IMR-90 (cell line): ENCODE measurements around the gene STAG2. TPM values are rescaled to one million over a fixed set of nuclear protein-coding genes. Genes with fewer than 3 reads are reported as not detected.

ENCODE experiments used
- ATAC-seq: fragments of 200-7000 bp; cut with Tn5 transposase; 2 replicates; pipeline ENCODE4 v1.9.1; 2020; ENCODE audit warnings: low read depth, mild to moderate bottlenecking, moderate library complexity
- Bru-seq: library from RNA; stranded (reverse); fragments of 400-500 nt; gene quantifications from one replicate; lab custom pipeline; 2021; lab: Mats Ljungman, UMichigan
- BruChase-seq, 2 experiments: library from RNA; stranded (reverse); fragments of 400-500 nt; gene quantifications; one replicate each; lab custom pipeline; 2021; lab: Mats Ljungman, UMichigan
- BruUV-seq: library from RNA; stranded (reverse); fragments of 400-500 nt; replicated peaks from 2 replicates; lab custom pipeline; 2021; lab: Mats Ljungman, UMichigan
- CTCF ChIA-PET: fragments of 300-600 bp; formaldehyde crosslinking; extraction: SDS; loops from one replicate; lab custom pipeline; 2021; ENCODE audit warnings: antibody characterized with exemption; lab: Yijun Ruan, JAX
- POLR2A ChIA-PET: fragments of 300-600 bp; sonication (Branson Sonifier 250); formaldehyde crosslinking; loops from one replicate; lab custom pipeline; 2022; ENCODE audit warnings: antibody characterized with exemption; ENCODE audit not compliant: unreplicated experiment; lab: Charles Lee
- DNase-seq: peaks from one replicate; pipeline ENCODE4 v3.0.0; 2013
- H2AFZ ChIP-seq: replicated peaks from 2 replicates; pipeline ENCODE3; 2013; ENCODE audit warnings: low read length, mild to moderate bottlenecking; ENCODE audit not compliant: poor library complexity
- H2AK5ac ChIP-seq: 2 replicates; pipeline ENCODE4 v1.6.1; 2013; ENCODE audit warnings: low read depth, low read length, inconsistent platforms
- H2AK9ac ChIP-seq: replicated peaks from 2 replicates; pipeline ENCODE3; 2013; ENCODE audit warnings: mild to moderate bottlenecking, low read depth, low read length, moderate library complexity; ENCODE audit not compliant: poor library complexity
- H2BK120ac ChIP-seq: 2 replicates; pipeline ENCODE4 v1.6.1; 2013; ENCODE audit warnings: low read depth, low read length, inconsistent platforms
- H2BK15ac ChIP-seq: 3 replicates; pipeline ENCODE4 v1.6.1; 2013; ENCODE audit warnings: low read depth, low read length, inconsistent platforms
- H2BK20ac ChIP-seq: 2 replicates; pipeline ENCODE4 v1.6.1; 2013; ENCODE audit warnings: low read depth, mild to moderate bottlenecking, inconsistent platforms, low read length, moderate library complexity
- H2BK5ac ChIP-seq: 2 replicates; pipeline ENCODE4 v1.6.1; 2013; ENCODE audit warnings: mild to moderate bottlenecking, low read depth, low read length, inconsistent platforms; ENCODE audit not compliant: poor library complexity, severe bottlenecking
- H3K14ac ChIP-seq: replicated peaks from 2 replicates; pipeline ENCODE4 v1.6.1; 2013; ENCODE audit warnings: low read depth, low read length, inconsistent platforms
- H3K18ac ChIP-seq: 2 replicates; pipeline ENCODE4 v1.6.1; 2013; ENCODE audit warnings: low read depth, low read length, control low read depth
- H3K23ac ChIP-seq: 2 replicates; pipeline ENCODE4 v1.6.1; 2013; ENCODE audit warnings: low read depth, low read length, inconsistent platforms
- H3K27ac ChIP-seq: 2 replicates; pipeline ENCODE4 v1.5.1; 2013; ENCODE audit warnings: mild to moderate bottlenecking, control low read depth, low read length; ENCODE audit not compliant: insufficient read depth
- H3K27me3 ChIP-seq: 2 replicates; pipeline ENCODE4 v1.6.1; 2013; ENCODE audit warnings: low read length; ENCODE audit not compliant: control insufficient read depth, insufficient read depth
- H3K36me3 ChIP-seq: 2 replicates; pipeline ENCODE4 v1.6.1; 2013; ENCODE audit warnings: low read length, mixed read lengths; ENCODE audit not compliant: control insufficient read depth, insufficient read depth
- H3K4ac ChIP-seq: 2 replicates; pipeline ENCODE4 v1.6.1; 2013; ENCODE audit warnings: low read depth, low read length, inconsistent platforms
- H3K4me1 ChIP-seq: 2 replicates; pipeline ENCODE4 v1.6.1; 2013; ENCODE audit warnings: low read length, mixed read lengths; ENCODE audit not compliant: control insufficient read depth, insufficient read depth
- H3K4me2 ChIP-seq: 2 replicates; pipeline ENCODE4 v1.6.1; 2013; ENCODE audit warnings: low read depth, mild to moderate bottlenecking, control low read depth, low read length, moderate library complexity
- H3K4me3 ChIP-seq: 2 replicates; pipeline ENCODE4 v1.5.1; 2013; ENCODE audit warnings: low read depth, mild to moderate bottlenecking, control low read depth, low read length, moderate library complexity; ENCODE audit not compliant: insufficient read depth
- H3K56ac ChIP-seq: 2 replicates; pipeline ENCODE4 v1.6.1; 2013; ENCODE audit warnings: low read length, inconsistent platforms; ENCODE audit not compliant: insufficient read depth; ENCODE audit errors: extremely low read depth
- H3K79me1 ChIP-seq, 2 experiments: 2 replicates each; pipeline ENCODE4 v1.6.1; 2013; ENCODE audit warnings: low read length in 2 of 2, inconsistent platforms in 1 of 2, low read depth in 1 of 2
- H3K9ac ChIP-seq: 2 replicates; pipeline ENCODE4 v1.6.1; 2013; ENCODE audit warnings: low read depth, low read length, control low read depth
- H3K9me1 ChIP-seq: 2 replicates; pipeline ENCODE4 v1.6.1; 2013; ENCODE audit warnings: low read length, inconsistent platforms; ENCODE audit not compliant: insufficient read depth
- H3K9me3 ChIP-seq: 2 replicates; pipeline ENCODE4 v1.6.1; 2013; ENCODE audit warnings: low read length; ENCODE audit not compliant: control insufficient read depth, insufficient read depth
- H4K20me1 ChIP-seq: 2 replicates; pipeline ENCODE4 v1.6.1; 2013; ENCODE audit warnings: low read length, inconsistent platforms; ENCODE audit not compliant: insufficient read depth
- H4K5ac ChIP-seq: 2 replicates; pipeline ENCODE4 v1.6.1; 2013; ENCODE audit warnings: mild to moderate bottlenecking, low read depth, low read length, control low read depth
- H4K8ac ChIP-seq, 2 experiments: 2 replicates each; pipeline ENCODE4 v1.6.1; 2013; ENCODE audit warnings: low read depth in 2 of 2, low read length in 2 of 2, control low read depth in 1 of 2, inconsistent platforms in 1 of 2
- H4K91ac ChIP-seq: 2 replicates; pipeline ENCODE4 v1.6.1; 2013; ENCODE audit warnings: low read depth, low read length, inconsistent platforms; ENCODE audit not compliant: insufficient read depth
- CTCF ChIP-seq: conservative IDR thresholded peaks from 2 replicates; pipeline ENCODE4 v1.5.1; 2012; ENCODE audit warnings: mild to moderate bottlenecking, low read depth, low read length, improper control_type of control experiment
- ELK1 ChIP-seq: fragments of 150-350 bp; IDR thresholded peaks from 2 replicates; pipeline ENCODE4 v1.6.1; 2016; ENCODE audit warnings: low read depth, mild to moderate bottlenecking, low read length, moderate library complexity, borderline replicate concordance
- MAZ ChIP-seq: IDR thresholded peaks from 2 replicates; pipeline ENCODE4 v1.6.1; 2012; ENCODE audit warnings: low read depth, mild to moderate bottlenecking, low read length, improper control_type of control experiment, moderate library complexity, borderline replicate concordance
- WGBS, 2 experiments: methylation state at CpG; one replicate each; pipeline versions ENCODE4 v1.1.5 to v1.1.7; 2013; ENCODE audit warnings: missing lambda C conversion rate in 2 of 2; ENCODE audit not compliant: insufficient read length in 1 of 2; ENCODE audit errors: extremely low coverage in 2 of 2; 5-methylcytosine and 5-hydroxymethylcytosine counted together
- dilution Hi-C: fragments of 300-500 bp; cut with HindIII; formaldehyde crosslinking; loops from one replicate; pipeline ENCODE4 v1.14.3; 2018; ENCODE audit warnings: low sequenced_read_pairs; ENCODE audit not compliant: unreplicated experiment
- in situ Hi-C: fragments of 300-500 bp; cut with MboI; formaldehyde crosslinking; loops from 3 replicates; pipeline ENCODE4 v1.14.3; 2019; ENCODE audit warnings: low sequenced_read_pairs, inconsistent platforms, mixed read lengths
- intact Hi-C: fragments of 100-400 bp; cut with micrococcal nuclease; formaldehyde crosslinking; loops from 2 replicates; pipeline ENCODE4 v1.10.0; 2022
- long read RNA-seq: library from polyadenylated mRNA; unstranded; transcript quantifications from one replicate; pipeline ENCODE4 v2.0.0, GENCODE V29; 2021; ENCODE audit not compliant: unreplicated experiment
- polyA plus RNA-seq, 3 experiments: library from polyadenylated mRNA; depleted of rRNA; stranded (reverse); fragments of >200 nt; gene quantifications; 2 replicates each; pipeline ENCODE4 v1.2.3, GENCODE V29; 2012; ENCODE audit warnings: low replicate concordance in 1 of 3
- total RNA-seq: library from RNA; depleted of rRNA; stranded (reverse); fragments of >200 nt; gene quantifications from 2 replicates; pipeline ENCODE4 v1.2.3, GENCODE V29; 2012; rRNA removed

Gene STAG2
- 71.2 and 94.4 TPM in 2 replicates for total RNA-seq
- 14.4 and 19.6 TPM in 2 replicates for polyA plus RNA-seq (2012; rRNA removed)
- polyA plus RNA-seq (2012; cell fraction: cytosol; rRNA removed): 1.7 and 2.9 TPM in 2 replicates
- 0.79 and 18.3 TPM in 2 replicates for polyA plus RNA-seq (2012; cell fraction: nucleus; rRNA removed; ENCODE audit: low replicate concordance)
- Bru-seq, nascent RNA: percentile 83 among the genes with signal in this experiment
- percentile 80 among the genes with signal in this experiment for BruChase-seq, experiment 1, labeled RNA remaining after a 6-hour chase
- percentile 82 among the genes with signal in this experiment for BruChase-seq, experiment 2, labeled RNA remaining after a 2-hour chase
- long read RNA-seq, full-length matches to known transcripts: 20 of 69 reads
- long read RNA-seq, partial matches to known transcripts: 11 of 69 reads
- long read RNA-seq, other reads (novel, unspliced or antisense): 38 of 69 reads

- Histone ChIP-seq H2BK5ac (peak within 1 kb of the TSS; percentile 94), H2AFZ (peak within 1 kb of the TSS; percentile 86), H3K4ac (peak within 1 kb of the TSS; percentile 93), H3K9me3 (no peaks in the 10 kb centered on the region), H3K9ac (peak within 1 kb of the TSS; percentile 96), H4K5ac (peak within 1 kb of the TSS; percentile 77), H2BK120ac (peak within 1 kb of the TSS; percentile 69), H3K4me1 (no peaks in the 10 kb centered on the region), H4K91ac (peak within 1 kb of the TSS; percentile 57), H4K20me1 (peaks cover 9% of the 10 kb centered on the region; the same call in 1 of the 2 replicates), H3K23ac (peak within 1 kb of the TSS; percentile 79), H4K8ac (peak within 1 kb of the TSS; percentile 70 to 72), H2BK20ac (no peak within 1 kb of the TSS), H3K18ac (peak within 1 kb of the TSS; percentile 84), H3K14ac (peak within 1 kb of the TSS; percentile 95), H2BK15ac (no peak within 1 kb of the TSS; the same call in 2 of the 3 replicates), H3K4me3 (peak within 1 kb of the TSS; percentile 89), H3K9me1 (no peaks in the 10 kb centered on the region), H3K36me3 (no peaks in the 10 kb centered on the region), H3K56ac (peak within 1 kb of the TSS; percentile 81), H2AK9ac (peak within 1 kb of the TSS; percentile 96), H2AK5ac (peak within 1 kb of the TSS; percentile 83), H3K79me1 (no peaks in the 10 kb centered on the region; a peak in 1 of 4 replicates), H3K4me2 (peak within 1 kb of the TSS; percentile 73), H3K27me3 (no peaks in the 10 kb centered on the region), H3K27ac (peak within 1 kb of the TSS; percentile 98)
- no peak for TF ChIP-seq CTCF
- TF ChIP-seq ELK1: no peak
- TF ChIP-seq MAZ: peak; percentile 92
- ATAC-seq (peak; percentile 56), DNase-seq (peak; percentile 85)
- CTCF ChIA-PET: interaction anchor here (0.7 kb wide), 1 partner anchor 56 kb away, joined by 3 read pairs; no protein-coding TSS in a partner anchor
- no CpG with 5 or more reads among the region's 38 CpGs for WGBS, 2 experiments
- BruUV-seq: no TSS peak
- in situ Hi-C loops: no loop called here
- dilution Hi-C loops: no loop called here
- POLR2A ChIA-PET: no interaction called here
- intact Hi-C loops: loop anchor here (5.0 to 10.0 kb wide), 3 partner anchors 103 to 251 kb away; no protein-coding TSS in a partner anchor
Measured at GRCh38 chrX:123961268-123962005, at the start of gene STAG2. Gene STAG2 (plus strand): TSS chrX:123961706. CDS start chrX:124022628, 60,922 bp downstream.
